ENCODE results near the gene PTPRD.

PTPRD gene

GRCh38 chr9:8622222-8622802 lies 1990.5 kb downstream of the PTPRD start:
- DNase-seq, result no peak
- H3K27ac ChIP-seq (ENCODE audit: low read depth, low read length), result no peak overlapping the region
- H3K79me1 ChIP-seq (ENCODE audit: low read length), result no peaks in the 10 kb centered on the region
- no CpG with 5 or more reads among the region's 3 CpGs for WGBS (ENCODE audit: extremely low coverage, insufficient coverage, insufficient read length)
- no peaks in the 10 kb centered on the region for H3K27me3 ChIP-seq (ENCODE audit: insufficient read depth, low read length)
- H3K14ac ChIP-seq (ENCODE audit: low read length), result no peak overlapping the region
- no peaks in the 10 kb centered on the region for H3K9me3 ChIP-seq (ENCODE audit: insufficient read depth, low read depth, low read length)
- no peak overlapping the region for H3K4ac ChIP-seq (ENCODE audit: low read depth, low read length)
- no peak overlapping the region for H2BK5ac ChIP-seq (ENCODE audit: low read depth, low read length, poor library complexity)
- no peaks in the 10 kb centered on the region for H3K79me2 ChIP-seq (ENCODE audit: control insufficient read depth, insufficient read depth, low read length, poor library complexity)
- no peak overlapping the region for H3K18ac ChIP-seq (ENCODE audit: low read length)
- no peak overlapping the region for H3K9ac ChIP-seq (ENCODE audit: low read length)
- no peak overlapping the region for H3K4me3 ChIP-seq (ENCODE audit: low read depth, low read length)
- no peak overlapping the region for H2AFZ ChIP-seq (ENCODE audit: insufficient read depth, low read length, poor library complexity)
- no peak overlapping the region for H4K8ac ChIP-seq (ENCODE audit: low read depth, low read length)
- no peak overlapping the region for H4K91ac ChIP-seq (ENCODE audit: low read depth, low read length)
- H2BK12ac ChIP-seq (ENCODE audit: low read length), result no peak overlapping the region
- no peak overlapping the region for H4K12ac ChIP-seq (ENCODE audit: low read depth, low read length)
- no peak overlapping the region for H2AK5ac ChIP-seq (ENCODE audit: low read length)
- H3K36me3 ChIP-seq (ENCODE audit: control insufficient read depth in 1 of 2, insufficient read depth in 2 of 2, low read length in 2 of 2), result no peaks in the 10 kb centered on the region
- no peak overlapping the region for H2BK120ac ChIP-seq (ENCODE audit: insufficient read depth, low read length, poor library complexity)
- no peaks in the 10 kb centered on the region for H3K4me1 ChIP-seq (ENCODE audit: control insufficient read depth in 1 of 2, insufficient read depth in 2 of 2, low read length in 2 of 2)
- H3K23ac ChIP-seq (ENCODE audit: low read length), result no peak overlapping the region
- H3K4me2 ChIP-seq (ENCODE audit: low read length), result no peak overlapping the region

- H3K4me1 ChIP-seq (ENCODE audit: control insufficient read depth in 1 of 2, insufficient read depth in 2 of 2, low read length in 2 of 2), result no peaks in the 10 kb centered on the region
- H2BK120ac ChIP-seq (ENCODE audit: insufficient read depth, low read length, poor library complexity), result no peak overlapping the region
- no peak overlapping the region for H2AFZ ChIP-seq (ENCODE audit: insufficient read depth, low read length, poor library complexity)
- H2BK12ac ChIP-seq (ENCODE audit: low read length), result no peak overlapping the region
- H3K27ac ChIP-seq (ENCODE audit: low read depth, low read length), result no peak overlapping the region
- H3K9ac ChIP-seq (ENCODE audit: low read length), result no peak overlapping the region
- no peaks in the 10 kb centered on the region for H3K79me1 ChIP-seq (ENCODE audit: low read length)
- no peak overlapping the region for H3K18ac ChIP-seq (ENCODE audit: low read length)
- H3K9me3 ChIP-seq (ENCODE audit: insufficient read depth, low read depth, low read length), result no peaks in the 10 kb centered on the region
- no peaks in the 10 kb centered on the region for H3K27me3 ChIP-seq (ENCODE audit: insufficient read depth, low read length)
- no peak for DNase-seq
- no peak overlapping the region for H3K4me3 ChIP-seq (ENCODE audit: low read depth, low read length)
- no peak overlapping the region for H2BK5ac ChIP-seq (ENCODE audit: low read depth, low read length, poor library complexity)
- no peak overlapping the region for H3K4me2 ChIP-seq (ENCODE audit: low read length)
- H3K79me2 ChIP-seq (ENCODE audit: control insufficient read depth, insufficient read depth, low read length, poor library complexity), result no peaks in the 10 kb centered on the region
- no peak overlapping the region for H4K91ac ChIP-seq (ENCODE audit: low read depth, low read length)
- no peak overlapping the region for H3K4ac ChIP-seq (ENCODE audit: low read depth, low read length)
- H4K8ac ChIP-seq (ENCODE audit: low read depth, low read length), result no peak overlapping the region
- H4K12ac ChIP-seq (ENCODE audit: low read depth, low read length), result no peak overlapping the region
- H2AK5ac ChIP-seq (ENCODE audit: low read length), result no peak overlapping the region
- WGBS (ENCODE audit: extremely low coverage, insufficient coverage, insufficient read length), result no CpG with 5 or more reads among the region's 2 CpGs
- no peaks in the 10 kb centered on the region for H3K36me3 ChIP-seq (ENCODE audit: control insufficient read depth in 1 of 2, insufficient read depth in 2 of 2, low read length in 2 of 2)
- H3K14ac ChIP-seq (ENCODE audit: low read length), result no peak overlapping the region
- no peak overlapping the region for H3K23ac ChIP-seq (ENCODE audit: low read length)
Observed at GRCh38 chr9:8621416-8621815, 1991.4 kb downstream of the PTPRD start.

GRCh38 chr9:8616414-8616813 lies 1996.4 kb downstream of the PTPRD start:
- Histone ChIP-seq H4K91ac (ENCODE audit: low read depth, low read length) (no peak overlapping the region), H3K18ac (ENCODE audit: low read length) (no peak overlapping the region), H3K79me2 (ENCODE audit: control insufficient read depth, insufficient read depth, low read length, poor library complexity) (no peaks in the 10 kb centered on the region), H3K4ac (ENCODE audit: low read depth, low read length) (no peak overlapping the region), H2BK120ac (ENCODE audit: insufficient read depth, low read length, poor library complexity) (no peak overlapping the region), H3K27me3 (ENCODE audit: insufficient read depth, low read length) (no peaks in the 10 kb centered on the region), H4K8ac (ENCODE audit: low read depth, low read length) (no peak overlapping the region), H3K4me2 (ENCODE audit: low read length) (no peak overlapping the region), H3K4me3 (ENCODE audit: low read depth, low read length) (no peak overlapping the region), H4K12ac (ENCODE audit: low read depth, low read length) (no peak overlapping the region), H2BK5ac (ENCODE audit: low read depth, low read length, poor library complexity) (no peak overlapping the region), H3K9ac (ENCODE audit: low read length) (no peak overlapping the region), H2AK5ac (ENCODE audit: low read length) (no peak overlapping the region), H3K27ac (ENCODE audit: low read depth, low read length) (no peak overlapping the region), H3K14ac (ENCODE audit: low read length) (no peak overlapping the region), H3K4me1 (ENCODE audit: control insufficient read depth in 1 of 2, insufficient read depth in 2 of 2, low read length in 2 of 2) (no peaks in the 10 kb centered on the region), H3K36me3 (ENCODE audit: control insufficient read depth in 1 of 2, insufficient read depth in 2 of 2, low read length in 2 of 2) (no peaks in the 10 kb centered on the region), H3K79me1 (ENCODE audit: low read length) (no peaks in the 10 kb centered on the region), H2AFZ (ENCODE audit: insufficient read depth, low read length, poor library complexity) (no peak overlapping the region), H3K9me3 (ENCODE audit: insufficient read depth, low read depth, low read length) (no peaks in the 10 kb centered on the region), H3K23ac (ENCODE audit: low read length) (no peak overlapping the region), H2BK12ac (ENCODE audit: low read length) (no peak overlapping the region)
- no CpG with 5 or more reads among the region's 2 CpGs for WGBS (ENCODE audit: extremely low coverage, insufficient coverage, insufficient read length)
- DNase-seq, result no peak

- Histone ChIP-seq H3K4me1 (ENCODE audit: control insufficient read depth in 1 of 2, insufficient read depth in 2 of 2, low read length in 2 of 2) (no peaks in the 10 kb centered on the region), H3K27me3 (ENCODE audit: insufficient read depth, low read length) (no peaks in the 10 kb centered on the region), H2AK5ac (ENCODE audit: low read length) (no peak overlapping the region), H4K12ac (ENCODE audit: low read depth, low read length) (no peak overlapping the region), H3K23ac (ENCODE audit: low read length) (no peak overlapping the region), H2AFZ (ENCODE audit: insufficient read depth, low read length, poor library complexity) (no peak overlapping the region), H3K79me2 (ENCODE audit: control insufficient read depth, insufficient read depth, low read length, poor library complexity) (no peaks in the 10 kb centered on the region), H3K36me3 (ENCODE audit: control insufficient read depth in 1 of 2, insufficient read depth in 2 of 2, low read length in 2 of 2) (no peaks in the 10 kb centered on the region), H4K91ac (ENCODE audit: low read depth, low read length) (no peak overlapping the region), H3K9me3 (ENCODE audit: insufficient read depth, low read depth, low read length) (no peaks in the 10 kb centered on the region), H2BK12ac (ENCODE audit: low read length) (no peak overlapping the region), H3K27ac (ENCODE audit: low read depth, low read length) (no peak overlapping the region), H3K4me2 (ENCODE audit: low read length) (no peak overlapping the region), H3K79me1 (ENCODE audit: low read length) (no peaks in the 10 kb centered on the region), H3K9ac (ENCODE audit: low read length) (no peak overlapping the region), H3K4ac (ENCODE audit: low read depth, low read length) (no peak overlapping the region), H4K8ac (ENCODE audit: low read depth, low read length) (no peak overlapping the region), H3K18ac (ENCODE audit: low read length) (no peak overlapping the region), H3K4me3 (ENCODE audit: low read depth, low read length) (no peak overlapping the region), H3K14ac (ENCODE audit: low read length) (no peak overlapping the region), H2BK5ac (ENCODE audit: low read depth, low read length, poor library complexity) (no peak overlapping the region), H2BK120ac (ENCODE audit: insufficient read depth, low read length, poor library complexity) (no peak overlapping the region)
- no CpG with 5 or more reads among the region's 3 CpGs for WGBS (ENCODE audit: extremely low coverage, insufficient coverage, insufficient read length)
- DNase-seq, result no peak
Observed at GRCh38 chr9:8614926-8615440, 1997.8 kb downstream of the PTPRD start.
